HEK293T (cell line): ENCODE measurements around the gene OPCML.

Experiments
- ARNT ChIP-seq: fragments of 450-650 bp; IDR thresholded peaks from 2 replicates; pipeline ENCODE4 v1.6.1; 2017; ENCODE audit warnings: mild to moderate bottlenecking
- BHLHE40 ChIP-seq: fragments of 450-650 bp; IDR thresholded peaks from 2 replicates; pipeline ENCODE4 v1.6.1; 2016; ENCODE audit warnings: mild to moderate bottlenecking, moderate library complexity, borderline replicate concordance
- ELF4 ChIP-seq: fragments of 450-650 bp; IDR thresholded peaks from 2 replicates; pipeline ENCODE4 v1.6.1; 2017; ENCODE audit warnings: antibody characterized with exemption
- FOXA1 ChIP-seq: fragments of 450-650 bp; IDR thresholded peaks from 2 replicates; pipeline ENCODE4 v1.6.1; 2016; ENCODE audit warnings: mild to moderate bottlenecking
- FOXK2 ChIP-seq: fragments of 450-650 bp; IDR thresholded peaks from 2 replicates; pipeline ENCODE4 v1.6.1; 2016; ENCODE audit warnings: mild to moderate bottlenecking
- HDGF ChIP-seq: fragments of 450-650 bp; IDR thresholded peaks from 2 replicates; pipeline ENCODE4 v1.6.1; 2017; ENCODE audit warnings: antibody characterized with exemption, borderline replicate concordance
- NFRKB ChIP-seq: fragments of 450-650 bp; IDR thresholded peaks from 2 replicates; pipeline ENCODE4 v1.6.1; 2016; ENCODE audit warnings: mild to moderate bottlenecking, moderate library complexity
- PKNOX1 ChIP-seq: fragments of 450-650 bp; IDR thresholded peaks from 2 replicates; pipeline ENCODE4 v1.6.1; 2016
- SP1 ChIP-seq: fragments of 450-650 bp; IDR thresholded peaks from 2 replicates; pipeline ENCODE4 v1.6.1; 2017
- SUZ12 ChIP-seq: fragments of 450-650 bp; IDR thresholded peaks from 2 replicates; pipeline ENCODE4 v1.6.1; 2016; ENCODE audit warnings: mild to moderate bottlenecking

GRCh38 chr11:133133050-133133449, 399.3 kb downstream of the OPCML start:
- TF ChIP-seq PKNOX1: no peak
- no peak for TF ChIP-seq FOXK2
- no peak for TF ChIP-seq SP1
- TF ChIP-seq FOXA1: no peak
- TF ChIP-seq ELF4: no peak
- TF ChIP-seq BHLHE40: no peak
- no peak for TF ChIP-seq NFRKB
- TF ChIP-seq HDGF: no peak
- no peak for TF ChIP-seq SUZ12
- TF ChIP-seq ARNT: no peak
